Fibroblast of lung (primary cell): ENCODE data around the gene UST. TPM values are rescaled to one million over a fixed set of nuclear protein-coding genes. Genes with fewer than 3 reads are reported as not detected.

ENCODE experiments used
- DNase-seq, 2 donors: peaks; one replicate each; pipeline versions ENCODE4 v3.0.0 to v3.0.0-alpha.2; 2010; ENCODE audit warnings: low read depth in 2 of 2
- H2AFZ ChIP-seq: 2 replicates; pipeline ENCODE4 v1.5.1; 2012; ENCODE audit warnings: low read length, control low read depth, inconsistent platforms
- H3K27ac ChIP-seq: 2 replicates; pipeline ENCODE4 v1.5.1; 2011; ENCODE audit warnings: low read length, control low read depth; ENCODE audit not compliant: insufficient read depth
- H3K27me3 ChIP-seq: 2 replicates; pipeline ENCODE4 v1.5.1; 2011; ENCODE audit warnings: mild to moderate bottlenecking, low read length; ENCODE audit not compliant: control insufficient read depth, insufficient read depth
- H3K36me3 ChIP-seq: 2 replicates; pipeline ENCODE4 v1.5.1; 2011; ENCODE audit warnings: low read length; ENCODE audit not compliant: control insufficient read depth, insufficient read depth
- H3K4me1 ChIP-seq: 2 replicates; pipeline ENCODE4 v1.5.1; 2011; ENCODE audit warnings: low read length; ENCODE audit not compliant: control insufficient read depth, insufficient read depth; ENCODE audit errors: extremely low read depth
- H3K4me2 ChIP-seq: 2 replicates; pipeline ENCODE4 v1.5.1; 2011; ENCODE audit warnings: low read length, control low read depth; ENCODE audit not compliant: insufficient read depth; ENCODE audit errors: extremely low read depth
- H3K4me3 ChIP-seq, 4 experiments: fragments of 200-600 bp in 1 of 4; sonication (generic) in 1 of 4; replicated peaks in 1 of 4; 2 replicates each; pipeline ENCODE4 v1.5.1; 2011 to 2016; ENCODE audit warnings: low read length in 4 of 4, low read depth in 3 of 4, mild to moderate bottlenecking in 3 of 4, control low read depth in 2 of 4, inconsistent platforms in 1 of 4, mixed read lengths in 1 of 4; ENCODE audit not compliant: insufficient read depth in 1 of 4; ENCODE audit errors: control extremely low read depth in 1 of 4
- H3K79me2 ChIP-seq: 2 replicates; pipeline ENCODE4 v1.5.1; 2012; ENCODE audit warnings: mild to moderate bottlenecking, low read length, inconsistent platforms; ENCODE audit not compliant: control insufficient read depth, insufficient read depth
- H3K9ac ChIP-seq: 2 replicates; pipeline ENCODE4 v1.5.1; 2011; ENCODE audit warnings: mild to moderate bottlenecking, low read length, control low read depth; ENCODE audit not compliant: insufficient read depth
- H3K9me3 ChIP-seq: 2 replicates; pipeline ENCODE4 v1.5.1; 2012; ENCODE audit warnings: low read depth, low read length; ENCODE audit not compliant: control insufficient read depth, insufficient read depth
- H4K20me1 ChIP-seq: 2 replicates; pipeline ENCODE4 v1.5.1; 2011; ENCODE audit warnings: low read length; ENCODE audit not compliant: control insufficient read depth, insufficient read depth; ENCODE audit errors: extremely low read depth
- EZH2 ChIP-seq: IDR thresholded peaks from 2 replicates; pipeline ENCODE4 v1.5.1; 2012; ENCODE audit warnings: low read length, control low read depth, mild to moderate bottlenecking; ENCODE audit errors: missing control alignments
- polyA plus RNA-seq, 2 donors: library from polyadenylated mRNA; depleted of rRNA in 1 of 2; stranded (reverse) in 1 of 2; unstranded in 1 of 2; fragments of >200 nt; gene quantifications; 2 replicates each; pipeline ENCODE4 v1.2.1, GENCODE V29; 2011 to 2012; ENCODE audit warnings: missing spikeins in 1 of 2
- total RNA-seq: library from RNA; depleted of rRNA; stranded (reverse); fragments of >200 nt; gene quantifications from 2 replicates; pipeline ENCODE4 v1.2.1, GENCODE V29; 2014
- TF ChIP-seq, protein P1 (sequence below), 2 donors: IDR thresholded peaks in 1 of 2; conservative IDR thresholded peaks in 1 of 2; 1 replicate in 1 of 2; 2 replicates in 1 of 2; pipeline ENCODE4 v1.5.1; 2011 to 2012; ENCODE audit warnings: low read length in 2 of 2, control low read depth in 1 of 2, inconsistent platforms in 1 of 2, low read depth in 1 of 2, mild to moderate bottlenecking in 1 of 2

The UST gene
- total and polyA plus RNA-seq, 2 donors (not counting 1 experiment from before 2014, with no cell fraction given) = 6.8 to 19.5 TPM

DNA sequence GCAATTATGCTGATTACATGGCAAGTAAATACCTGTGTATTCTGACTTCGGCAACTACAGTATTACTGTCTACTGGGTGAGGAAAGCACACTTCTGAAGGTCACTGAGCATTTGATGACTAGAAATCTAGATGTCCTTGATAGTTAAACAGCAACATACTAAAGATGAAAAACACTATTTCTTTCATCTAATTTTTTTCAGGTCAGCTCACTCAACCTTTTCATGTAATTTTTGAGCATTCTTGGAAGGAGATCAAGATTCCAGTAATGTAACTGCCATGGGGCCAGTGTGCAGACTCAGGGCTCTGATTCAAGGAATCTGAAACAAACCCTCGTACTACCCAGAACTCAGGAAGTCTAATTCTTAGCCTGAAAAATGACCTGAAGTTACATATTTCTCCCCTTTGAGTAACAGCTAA is 348.1 kb downstream of the UST start:
- TF ChIP-seq, protein P1, sequence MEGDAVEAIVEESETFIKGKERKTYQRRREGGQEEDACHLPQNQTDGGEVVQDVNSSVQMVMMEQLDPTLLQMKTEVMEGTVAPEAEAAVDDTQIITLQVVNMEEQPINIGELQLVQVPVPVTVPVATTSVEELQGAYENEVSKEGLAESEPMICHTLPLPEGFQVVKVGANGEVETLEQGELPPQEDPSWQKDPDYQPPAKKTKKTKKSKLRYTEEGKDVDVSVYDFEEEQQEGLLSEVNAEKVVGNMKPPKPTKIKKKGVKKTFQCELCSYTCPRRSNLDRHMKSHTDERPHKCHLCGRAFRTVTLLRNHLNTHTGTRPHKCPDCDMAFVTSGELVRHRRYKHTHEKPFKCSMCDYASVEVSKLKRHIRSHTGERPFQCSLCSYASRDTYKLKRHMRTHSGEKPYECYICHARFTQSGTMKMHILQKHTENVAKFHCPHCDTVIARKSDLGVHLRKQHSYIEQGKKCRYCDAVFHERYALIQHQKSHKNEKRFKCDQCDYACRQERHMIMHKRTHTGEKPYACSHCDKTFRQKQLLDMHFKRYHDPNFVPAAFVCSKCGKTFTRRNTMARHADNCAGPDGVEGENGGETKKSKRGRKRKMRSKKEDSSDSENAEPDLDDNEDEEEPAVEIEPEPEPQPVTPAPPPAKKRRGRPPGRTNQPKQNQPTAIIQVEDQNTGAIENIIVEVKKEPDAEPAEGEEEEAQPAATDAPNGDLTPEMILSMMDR (conservative IDR thresholded peaks at IDR 0.05 in 1 of 2, IDR thresholded peaks at IDR 0.05 in 1 of 2; ENCODE audit: low read depth in 1 of 2, low read length in 2 of 2) = no peak
- no peak for TF ChIP-seq EZH2
- no peak overlapping the region for H3K4me3 ChIP-seq
- peaks cover 10% of the 10 kb centered on the region for H3K4me1 ChIP-seq
- no peaks in the 10 kb centered on the region for H3K79me2 ChIP-seq
- no peaks in the 10 kb centered on the region for H3K9me3 ChIP-seq
- H3K9ac ChIP-seq = no peak overlapping the region
- no peaks in the 10 kb centered on the region for H3K36me3 ChIP-seq
- H4K20me1 ChIP-seq = no peaks in the 10 kb centered on the region
- no peaks in the 10 kb centered on the region for H3K27me3 ChIP-seq
- DNase-seq = peak; percentile 39 to 77
- no peak overlapping the region for H3K4me2 ChIP-seq
- no peak overlapping the region for H3K27ac ChIP-seq
- no peak overlapping the region for H2AFZ ChIP-seq

DNA sequence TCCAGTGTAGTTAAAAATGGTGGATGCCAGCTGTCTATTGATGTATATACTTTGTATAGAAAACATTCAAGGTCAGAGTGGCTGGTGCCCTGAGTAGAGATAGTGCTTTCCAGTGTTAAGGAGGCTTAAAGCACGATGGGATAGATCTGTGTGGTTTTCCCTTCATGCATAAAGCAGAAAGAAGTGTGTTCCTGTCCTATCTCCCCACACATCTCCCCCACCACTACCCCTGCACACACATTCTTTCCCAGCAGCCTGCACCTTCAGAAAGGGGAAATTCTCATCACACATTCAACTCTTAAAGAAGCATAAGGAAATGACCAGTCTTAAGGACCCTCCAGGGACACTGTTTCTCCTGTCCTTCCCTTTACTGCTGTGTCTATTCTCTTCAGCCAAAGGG is 349.0 kb downstream of the UST start:
- H3K9ac ChIP-seq = no peak overlapping the region
- no peaks in the 10 kb centered on the region for H3K36me3 ChIP-seq
- TF ChIP-seq, protein P1 (conservative IDR thresholded peaks at IDR 0.05 in 1 of 2, IDR thresholded peaks at IDR 0.05 in 1 of 2; ENCODE audit: low read depth in 1 of 2, low read length in 2 of 2) = no peak
- no peak for TF ChIP-seq EZH2
- no peaks in the 10 kb centered on the region for H3K79me2 ChIP-seq
- no peak overlapping the region for H2AFZ ChIP-seq
- H3K4me2 ChIP-seq = no peak overlapping the region
- H3K4me3 ChIP-seq = no peak overlapping the region
- no peak overlapping the region for H3K27ac ChIP-seq
- no peaks in the 10 kb centered on the region for H4K20me1 ChIP-seq
- peaks cover 10% of the 10 kb centered on the region for H3K4me1 ChIP-seq
- no peaks in the 10 kb centered on the region for H3K27me3 ChIP-seq
- H3K9me3 ChIP-seq = no peaks in the 10 kb centered on the region
- no peak for DNase-seq

DNA sequence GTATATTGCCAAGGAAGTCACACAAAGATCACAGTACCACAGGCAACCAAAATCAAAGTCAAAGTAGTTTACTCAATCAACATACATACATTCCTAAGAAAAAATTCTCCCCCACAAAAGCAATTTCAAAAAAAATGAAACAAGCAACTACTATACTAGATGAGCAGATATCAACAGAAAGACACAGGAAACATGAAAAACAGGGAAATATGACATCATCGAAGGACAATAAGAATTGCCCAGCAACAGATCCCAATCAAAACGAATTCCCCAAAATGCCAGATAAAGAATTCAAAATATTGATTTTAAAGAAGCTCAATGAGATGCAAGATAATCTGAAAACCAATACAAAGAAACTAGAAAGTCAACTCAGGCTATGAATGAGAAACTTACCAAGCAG is 351.0 kb downstream of the UST start:
- DNase-seq = no peak
- no peaks in the 10 kb centered on the region for H3K79me2 ChIP-seq
- TF ChIP-seq, protein P1 (conservative IDR thresholded peaks at IDR 0.05 in 1 of 2, IDR thresholded peaks at IDR 0.05 in 1 of 2; ENCODE audit: low read depth in 1 of 2, low read length in 2 of 2) = no peak
- no peak for TF ChIP-seq EZH2
- H3K27me3 ChIP-seq = no peaks in the 10 kb centered on the region
- no peaks in the 10 kb centered on the region for H4K20me1 ChIP-seq
- peaks cover 10% of the 10 kb centered on the region for H3K4me1 ChIP-seq
- H3K27ac ChIP-seq = no peak overlapping the region
- H3K4me2 ChIP-seq = no peak overlapping the region
- H2AFZ ChIP-seq = no peak overlapping the region
- no peak overlapping the region for H3K9ac ChIP-seq
- no peaks in the 10 kb centered on the region for H3K9me3 ChIP-seq
- no peak overlapping the region for H3K4me3 ChIP-seq
- no peaks in the 10 kb centered on the region for H3K36me3 ChIP-seq
